Stimulated activated CD8-positive, alpha-beta memory T cell treated with anti-CD3 and anti-CD28 coated beads, Interleukin-12 subunit alpha, Interleukin-12 subunit beta, amount 100 ng/mL, for 4 hours (primary cell): ENCODE measurements around the gene SURF4.

Source experiments
- DNase-seq: peaks from one replicate; pipeline ENCODE4 v3.0.0-alpha.2; 2020; ENCODE audit warnings: low read depth

Gene SURF4

DNA sequence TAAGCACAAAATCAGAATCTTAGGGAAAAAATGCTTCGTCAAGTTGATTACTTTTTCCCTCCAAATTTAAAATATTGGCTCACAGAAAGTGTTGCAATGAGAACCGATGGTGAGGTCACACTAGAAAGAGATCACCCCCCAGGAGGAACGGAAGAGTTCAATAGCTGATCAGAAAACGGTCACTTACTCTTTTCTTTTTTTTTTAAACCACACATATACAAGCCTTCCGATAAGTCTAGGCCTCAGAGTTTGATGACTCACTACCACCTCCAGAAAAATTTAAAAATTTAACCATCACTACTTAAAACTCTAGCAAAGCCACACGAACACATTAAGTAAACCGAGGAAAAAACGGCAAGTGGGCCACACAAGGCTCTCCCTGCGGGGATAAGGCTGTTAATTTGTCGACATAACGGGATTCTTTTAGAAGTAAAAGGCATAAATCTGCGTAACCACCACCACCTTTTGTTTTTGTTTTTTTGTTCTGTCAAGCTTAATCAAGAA is 1.2 kb downstream of the SURF4 start:
- DNase-seq, result no peak

DNA sequence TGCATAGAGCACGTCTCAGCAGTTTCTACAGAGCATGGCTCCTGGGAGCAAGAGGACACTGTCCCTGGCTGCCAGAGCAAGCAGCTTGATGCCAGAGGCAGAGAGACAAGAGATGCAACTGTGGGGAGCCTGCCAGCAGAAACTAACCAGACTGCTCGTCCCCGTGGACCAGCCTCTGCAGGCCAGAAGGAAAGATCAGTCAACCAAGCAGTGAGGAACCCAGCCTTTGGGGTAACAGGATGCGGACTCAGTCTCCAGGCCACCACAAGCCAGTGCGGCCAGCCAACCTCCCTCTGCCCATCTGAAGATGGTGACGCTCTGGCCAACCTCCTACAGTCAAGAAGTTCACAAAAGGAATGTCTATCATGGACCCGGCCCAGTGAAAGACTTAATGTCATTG is 3.7 kb downstream of the SURF4 start:
- DNase-seq, result no peak

DNA sequence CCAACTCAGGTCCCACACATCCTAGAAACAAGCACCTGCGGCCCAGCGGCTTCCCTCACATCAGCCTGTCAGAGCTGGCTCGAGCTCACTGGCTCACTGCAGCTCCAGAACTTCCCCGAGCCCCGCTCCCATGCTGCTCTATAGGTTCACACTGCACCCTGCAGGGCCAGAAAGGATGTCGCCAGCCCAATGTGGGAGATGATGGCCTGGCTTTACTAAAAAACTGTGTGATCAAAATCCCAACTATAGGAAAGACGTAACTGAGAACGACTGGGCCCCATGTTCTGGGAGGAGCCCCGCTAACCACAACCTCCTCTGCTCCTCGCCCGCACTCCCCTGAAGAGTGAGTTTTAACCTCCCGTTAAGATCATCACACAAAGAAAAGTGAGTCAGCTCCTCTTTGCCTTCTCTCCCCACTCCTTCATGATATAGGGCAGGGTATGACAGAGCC is 4.6 kb downstream of the SURF4 start:
- DNase-seq, result peak; percentile 57

DNA sequence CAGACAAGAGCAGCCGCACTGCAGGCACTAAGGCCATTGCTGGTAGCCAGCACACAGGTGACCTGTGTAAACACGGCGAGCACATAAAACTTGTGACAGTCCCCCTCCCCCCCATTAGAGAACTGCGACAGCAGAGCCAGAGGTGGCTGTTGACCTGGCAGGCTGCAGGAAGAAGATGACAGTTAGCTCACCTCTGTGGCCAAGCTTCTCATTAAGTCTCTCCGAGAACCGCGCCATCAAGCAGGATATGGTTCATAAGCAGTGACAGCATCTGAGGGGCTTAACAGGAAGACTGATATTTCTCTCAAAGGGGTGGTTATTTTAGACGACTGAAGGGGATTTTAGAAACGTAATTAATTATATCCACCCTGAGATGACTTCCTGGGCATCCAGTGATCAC is 5.2 kb downstream of the SURF4 start:
- no peak for DNase-seq

DNA sequence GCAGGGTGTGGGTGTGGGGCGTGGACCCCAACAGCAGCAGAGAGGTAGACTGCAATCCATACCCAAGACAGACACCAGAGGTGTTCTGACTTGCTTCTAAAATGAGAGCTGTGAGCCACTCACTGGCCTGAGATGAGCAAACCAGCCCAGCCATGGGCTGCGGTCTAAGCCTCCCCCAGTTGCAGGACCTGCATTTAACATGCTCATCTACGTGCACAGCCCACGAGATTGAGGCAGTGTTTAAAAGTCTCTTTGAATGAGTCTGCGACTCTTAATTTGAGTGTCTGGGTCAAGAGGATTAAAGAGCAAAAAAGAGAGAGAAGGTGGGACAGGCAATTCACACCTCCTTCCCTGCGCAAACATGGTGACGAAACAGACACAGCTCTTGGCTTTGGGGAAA is 5.9 kb downstream of the SURF4 start:
- no peak for DNase-seq

DNA sequence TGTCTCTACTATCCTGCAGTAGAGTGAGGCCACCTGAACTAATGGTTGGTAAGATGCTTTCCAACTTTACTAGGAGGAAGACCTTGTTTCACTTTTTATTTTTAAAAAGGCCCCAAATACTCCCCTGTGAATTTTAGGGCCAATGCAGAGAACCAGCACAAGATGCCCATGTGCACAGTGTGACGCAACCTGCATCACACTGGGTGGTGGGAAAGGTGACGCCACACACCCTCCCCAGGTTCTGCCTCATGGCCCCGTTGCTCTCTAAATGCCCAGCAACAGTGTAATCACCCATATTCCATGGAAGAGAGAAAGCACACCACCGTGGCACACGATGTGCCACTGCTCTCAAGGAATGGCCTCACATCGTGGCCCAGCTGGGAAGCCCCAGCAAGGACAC is 6.4 kb downstream of the SURF4 start:
- DNase-seq, result no peak

DNA sequence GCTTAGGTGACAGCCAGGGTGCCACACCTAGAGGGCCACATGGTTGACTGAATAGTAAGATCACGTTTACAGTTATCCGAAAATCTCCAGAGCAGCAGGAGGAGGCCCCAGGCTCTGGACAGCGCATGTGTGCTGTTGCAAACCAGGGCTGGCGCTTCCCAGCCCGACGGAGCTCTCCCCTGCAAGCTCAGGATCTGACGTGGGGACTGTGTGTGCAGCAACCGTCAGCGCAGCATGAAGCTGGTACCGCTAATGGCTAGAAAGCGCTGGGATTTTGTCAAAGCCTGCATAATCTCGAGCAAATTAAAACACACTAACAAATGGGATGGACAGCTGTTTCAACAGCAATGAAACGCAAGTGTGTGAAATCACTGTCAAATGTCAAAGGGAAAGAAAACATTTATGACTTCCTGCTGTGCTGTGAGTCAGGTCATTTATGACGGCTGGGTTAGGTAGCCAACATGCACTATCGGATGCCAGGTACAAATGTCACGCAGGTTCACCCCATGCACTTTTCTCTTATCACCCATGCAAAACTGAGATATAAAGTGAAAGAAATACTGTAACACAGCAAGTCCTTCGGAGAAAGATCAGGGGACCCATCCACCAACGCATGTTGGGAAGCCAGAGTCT is 7.5 kb downstream of the SURF4 start:
- DNase-seq, result no peak

DNA sequence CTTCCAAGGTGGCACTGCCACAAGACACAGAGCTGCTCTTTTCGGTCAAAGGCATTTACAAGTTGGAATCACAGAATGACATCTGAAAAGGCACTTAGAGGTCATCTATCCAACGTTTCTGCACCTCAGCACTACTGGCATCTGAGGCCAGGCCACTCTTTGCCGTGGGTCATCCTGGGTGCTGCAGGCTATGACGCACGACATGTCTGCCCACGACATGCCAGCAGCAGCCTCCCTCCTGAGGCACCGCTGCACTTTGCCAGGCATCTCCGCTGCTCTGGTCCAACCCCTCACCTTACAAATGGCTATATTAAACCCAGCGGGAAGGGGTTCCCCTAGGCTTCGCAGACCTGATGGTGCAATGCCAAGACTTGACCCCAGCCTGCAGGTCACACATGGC is 8.1 kb downstream of the SURF4 start:
- DNase-seq, result no peak

DNA sequence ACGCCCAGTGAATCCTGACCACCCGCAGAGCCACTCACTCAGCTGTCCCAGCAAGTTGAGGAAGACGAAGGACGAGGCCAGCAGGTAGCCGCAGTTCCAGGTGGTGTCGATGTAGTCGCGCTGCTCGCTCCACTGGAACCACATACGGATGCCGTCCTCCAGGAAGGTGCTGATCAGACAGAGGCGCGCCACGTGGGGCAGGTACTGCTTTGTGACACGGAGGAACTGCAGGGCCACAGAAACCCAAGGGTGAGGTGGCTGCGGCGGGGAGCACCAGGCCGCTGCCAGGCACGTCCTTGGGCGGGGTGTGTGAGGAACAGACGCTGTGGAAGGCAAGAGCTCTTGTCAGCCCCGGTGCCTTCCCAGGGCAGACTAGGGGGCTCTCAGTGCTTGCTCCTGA is 8.6 kb downstream of the SURF4 start:
- no peak for DNase-seq

DNA sequence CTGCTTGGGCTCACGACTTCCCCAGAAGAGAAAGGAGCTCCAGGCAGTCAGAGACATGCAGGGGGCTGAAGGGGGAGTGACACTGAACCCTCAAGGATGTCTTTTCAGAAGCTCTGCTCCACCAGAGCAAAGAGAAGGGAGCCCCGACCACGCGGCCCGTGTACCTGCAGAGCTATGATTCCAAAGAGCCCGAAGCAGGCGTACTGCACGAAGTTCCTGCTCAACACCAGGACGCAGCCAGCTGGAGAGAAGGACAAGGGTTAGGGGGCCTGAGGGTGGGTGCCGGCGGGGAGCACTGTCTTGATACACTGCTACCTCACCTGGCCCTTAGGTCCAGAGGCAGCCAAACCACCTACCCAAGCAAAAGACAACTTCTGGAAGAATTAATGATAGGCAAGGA is 9.4 kb downstream of the SURF4 start:
- no peak for DNase-seq

DNA sequence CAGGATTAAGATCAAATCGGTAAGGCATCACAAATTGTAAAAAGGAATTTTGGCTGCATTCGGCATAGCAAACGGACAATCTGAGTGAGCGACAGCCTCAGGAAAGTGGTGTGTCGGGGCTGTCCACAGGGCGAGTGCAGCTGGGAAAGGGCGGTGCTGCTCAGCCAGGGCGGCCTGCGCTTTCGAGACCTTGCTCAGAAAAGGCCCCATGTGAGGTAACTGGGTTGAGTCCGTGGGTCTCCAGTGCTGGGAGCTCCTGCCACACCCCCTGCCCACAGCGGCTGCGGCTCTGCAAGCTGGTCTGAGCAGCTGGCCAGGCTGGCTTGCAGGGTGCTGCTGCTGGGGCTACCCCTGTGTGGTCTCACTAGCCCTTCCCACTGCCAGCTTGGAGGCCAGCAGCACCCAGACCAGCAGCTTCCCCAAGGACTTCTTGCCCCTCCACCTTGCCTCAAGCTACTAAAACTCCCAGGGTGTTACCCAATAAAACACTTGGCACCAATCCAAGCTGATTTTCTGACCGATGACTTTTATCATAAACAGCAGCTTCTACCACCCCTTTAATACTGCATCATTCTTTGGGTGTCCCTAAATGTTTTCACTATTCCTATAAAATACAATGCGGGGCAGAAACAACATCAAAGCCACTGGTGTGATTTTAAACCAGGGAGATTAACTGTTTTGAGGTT is 13.4 kb downstream of the SURF4 start:
- no peak for DNase-seq

DNA sequence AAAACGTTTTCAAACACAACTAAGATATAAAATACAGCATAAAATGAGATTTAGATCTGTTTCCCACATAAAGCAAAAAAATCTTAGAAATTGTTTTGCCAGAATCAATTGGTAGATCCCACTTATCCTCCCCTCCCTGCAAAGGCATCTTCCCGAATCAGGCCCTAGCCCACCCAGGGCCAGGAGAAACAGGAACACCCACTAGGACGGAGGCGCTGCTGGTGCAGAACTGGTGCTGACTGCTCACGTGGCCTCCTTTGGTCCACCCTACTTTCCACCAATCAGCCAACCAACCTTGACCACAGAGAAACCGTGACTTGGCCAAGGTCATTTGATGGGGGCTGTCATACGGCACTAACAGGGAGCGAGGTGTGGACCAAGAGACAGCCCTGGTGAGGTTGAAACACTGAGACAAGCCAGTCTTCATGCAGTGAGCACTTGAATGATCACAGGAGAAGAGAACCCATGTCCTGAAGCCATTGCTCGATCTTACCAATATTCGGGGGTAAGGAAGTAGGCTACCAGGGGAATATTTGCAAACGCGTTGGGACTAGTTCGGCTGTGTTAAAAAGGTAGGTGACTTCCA is 14.3 kb downstream of the SURF4 start:
- DNase-seq, result no peak

DNA sequence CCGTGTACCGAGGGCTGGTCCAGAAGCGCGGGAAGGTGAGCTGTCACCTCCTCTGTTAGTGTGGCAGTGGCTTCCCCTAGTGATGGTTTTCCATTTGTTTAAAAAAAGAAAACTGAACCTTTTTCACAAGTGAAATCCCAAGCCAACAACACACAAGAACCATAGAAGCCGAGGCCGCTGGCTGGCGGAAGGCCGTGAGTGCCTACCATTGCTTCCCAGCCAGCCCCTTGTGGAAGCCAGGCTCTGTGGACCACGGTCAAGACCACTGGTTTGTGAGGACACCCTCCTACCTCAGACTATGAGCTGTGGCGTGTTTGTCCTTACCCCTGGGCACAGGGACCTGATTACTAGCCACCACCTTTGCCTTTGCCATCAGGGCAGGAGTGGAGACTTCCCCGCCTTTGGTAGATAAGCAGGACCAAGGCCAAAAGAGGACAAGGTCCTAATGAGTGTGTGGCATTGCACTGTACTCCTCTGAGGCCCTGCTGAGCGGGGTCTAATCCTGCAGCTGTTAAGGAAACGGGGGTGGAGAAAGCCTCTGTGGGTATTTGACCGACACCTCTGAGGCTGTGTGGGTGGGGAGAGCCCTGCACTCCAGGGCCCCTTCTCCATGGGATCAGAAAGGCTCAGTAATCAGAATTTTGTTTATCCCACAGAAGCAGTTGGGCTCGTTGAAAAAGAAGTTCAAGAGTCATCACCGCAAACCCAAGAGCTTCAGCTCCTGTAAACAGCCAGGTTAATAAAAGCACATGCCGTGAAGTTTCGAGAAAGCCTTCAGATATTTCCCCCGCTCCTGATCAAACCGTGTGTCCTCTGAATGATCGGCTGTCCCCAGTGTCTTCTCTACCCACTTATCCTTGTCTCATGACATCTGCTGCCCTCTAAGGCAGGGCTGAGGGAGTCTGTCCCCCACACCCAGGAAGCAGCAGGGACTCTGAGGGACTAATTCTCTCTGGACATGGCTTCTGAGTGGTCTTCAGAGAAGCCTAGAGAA is 15.2 kb downstream of the SURF4 start:
- DNase-seq, result no peak

DNA sequence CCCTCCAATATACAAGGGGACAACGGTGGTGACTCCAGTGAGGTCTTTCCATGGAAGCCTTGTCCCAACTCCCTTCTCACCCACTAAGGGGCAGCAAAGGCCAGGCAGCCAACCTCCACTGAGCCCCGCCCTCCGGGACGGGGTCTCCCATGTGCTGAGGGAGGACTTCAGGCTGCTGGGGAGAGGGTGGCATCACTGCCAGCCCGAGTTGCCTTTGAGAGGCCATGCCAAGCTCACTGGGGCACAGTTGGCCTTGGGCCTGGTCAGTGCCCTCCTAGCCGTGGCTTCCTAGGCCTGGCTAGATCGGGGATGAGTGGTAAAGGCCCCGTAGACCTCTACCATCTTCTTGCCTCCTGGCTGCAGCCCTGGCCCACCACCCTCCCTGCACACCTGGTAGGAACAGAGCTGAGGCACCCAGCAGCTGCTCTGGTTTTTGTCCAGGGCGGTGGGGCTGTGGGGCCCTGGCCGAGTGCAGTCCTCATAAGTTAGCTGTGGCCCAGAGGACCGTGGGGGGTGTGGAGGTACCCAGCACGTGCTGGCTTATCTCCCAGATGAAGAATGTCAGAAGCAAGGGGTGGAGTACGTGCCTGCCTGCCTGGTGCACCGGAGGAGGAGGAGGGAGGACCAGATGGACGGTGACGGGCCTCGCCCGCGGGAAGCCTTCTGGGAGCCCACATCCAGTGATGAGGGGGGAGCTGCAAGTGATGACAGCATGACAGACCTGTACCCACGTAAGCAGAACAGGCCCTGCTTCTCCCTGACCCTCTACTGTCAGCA is 16.3 kb downstream of the SURF4 start:
- DNase-seq, result no peak

DNA sequence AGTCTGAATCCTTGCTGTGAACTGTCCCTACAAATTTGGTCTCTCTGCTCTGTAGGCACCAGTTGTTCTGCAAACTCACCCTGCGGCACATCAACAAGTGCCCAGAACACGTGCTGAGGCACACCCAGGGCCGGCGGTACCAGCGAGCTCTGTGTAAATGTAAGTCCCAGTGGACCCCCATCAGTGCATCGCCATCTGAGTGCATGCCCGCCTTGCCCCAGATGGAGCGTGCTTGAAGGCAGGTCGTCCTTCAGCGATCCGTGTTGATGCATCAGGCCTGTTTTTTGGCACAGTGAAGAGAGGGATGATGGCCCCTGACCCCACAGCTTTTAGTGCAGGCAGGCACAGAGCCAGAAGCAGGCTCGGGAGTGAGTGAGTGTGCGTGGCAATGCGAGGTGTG is 18.2 kb downstream of the SURF4 start:
- DNase-seq, result no peak

DNA sequence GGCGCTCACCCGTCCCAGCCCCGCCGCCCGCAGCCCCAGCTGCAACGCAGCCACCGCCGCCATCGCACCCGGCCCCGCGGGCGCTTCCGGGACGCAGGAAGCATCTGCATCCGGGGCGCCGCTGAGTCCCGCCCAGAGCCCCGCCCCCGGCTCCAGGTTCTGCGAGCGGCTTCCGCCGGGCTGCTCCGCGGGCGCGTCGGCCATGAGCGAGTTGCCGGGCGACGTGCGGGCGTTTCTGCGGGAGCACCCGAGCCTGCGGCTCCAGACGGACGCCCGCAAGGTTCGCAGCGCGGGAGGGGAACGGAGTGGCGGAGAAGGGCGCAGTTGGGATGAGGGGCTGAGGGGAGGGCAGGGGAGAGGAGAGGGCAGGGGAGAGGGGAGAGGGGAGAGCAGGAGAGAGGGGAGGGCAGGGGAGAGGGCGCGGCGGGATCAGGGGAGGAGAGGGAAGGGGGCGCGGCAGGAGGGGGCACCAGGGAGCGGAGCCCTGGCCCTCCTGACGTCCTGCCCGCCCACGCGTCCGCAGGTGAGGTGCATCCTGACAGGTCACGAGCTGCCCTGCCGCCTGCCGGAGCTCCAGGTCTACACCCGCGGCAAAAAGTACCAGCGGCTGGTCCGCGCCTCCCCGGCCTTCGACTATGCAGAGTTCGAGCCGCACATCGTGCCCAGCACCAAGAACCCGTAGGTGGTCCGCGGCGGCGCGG is 19.3 kb downstream of the SURF4 start, which contains the start of the genes SURF1 and SURF2:
Gene SURF1, minus strand, starts transcription at position 97 of the 701 bp plus-strand sequence. Its CDS starts 34 bp downstream, at position 63.
Gene SURF2, plus strand, starts transcription at position 160 of the 701 bp plus-strand sequence. Its CDS starts 43 bp downstream, at position 203.
- DNase-seq, result peak; percentile 80

DNA sequence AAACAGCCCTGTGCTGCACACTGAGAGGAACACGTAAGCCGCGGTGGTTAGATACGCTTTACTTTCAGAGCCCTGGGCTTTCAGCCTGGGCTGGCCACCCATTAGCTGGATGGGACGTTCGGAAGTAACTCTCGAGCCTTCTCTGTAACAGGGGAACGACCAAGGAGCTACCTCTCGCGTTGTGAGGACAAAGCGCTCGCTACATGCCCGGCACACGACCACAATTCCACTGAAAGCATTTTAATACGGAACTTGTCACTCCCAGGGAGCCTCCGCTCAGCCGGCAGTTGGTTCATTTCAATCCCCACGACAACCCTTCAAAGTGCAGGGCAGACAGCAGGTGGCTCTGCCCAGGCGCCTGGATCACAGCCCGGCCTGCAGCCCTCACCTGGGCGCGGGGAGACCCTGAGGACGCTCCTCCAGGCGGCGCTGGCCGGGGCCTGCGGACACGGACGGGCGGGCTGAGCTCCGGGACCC is 19.9 kb downstream of the SURF4 start:
- DNase-seq, result no peak

DNA sequence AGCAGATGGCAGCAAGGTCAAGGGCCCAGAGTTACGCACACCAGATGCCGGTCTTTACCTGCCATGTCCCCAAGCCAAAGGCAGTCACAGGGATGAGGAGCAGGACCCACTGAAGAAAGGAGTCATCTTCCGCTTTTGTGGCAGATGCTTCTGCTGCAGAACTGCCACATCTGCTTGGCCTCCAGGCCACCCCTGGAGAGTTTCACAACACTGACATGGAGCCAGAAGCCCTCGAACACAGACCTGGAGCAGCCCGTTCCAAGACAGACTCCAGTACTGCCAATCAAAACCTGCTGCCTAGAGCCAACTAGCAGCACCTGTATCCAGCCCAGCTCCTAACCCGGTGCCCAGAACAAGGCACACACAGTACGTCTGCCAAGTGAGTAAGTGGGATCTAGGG is 21.1 kb downstream of the SURF4 start:
- no peak for DNase-seq

DNA sequence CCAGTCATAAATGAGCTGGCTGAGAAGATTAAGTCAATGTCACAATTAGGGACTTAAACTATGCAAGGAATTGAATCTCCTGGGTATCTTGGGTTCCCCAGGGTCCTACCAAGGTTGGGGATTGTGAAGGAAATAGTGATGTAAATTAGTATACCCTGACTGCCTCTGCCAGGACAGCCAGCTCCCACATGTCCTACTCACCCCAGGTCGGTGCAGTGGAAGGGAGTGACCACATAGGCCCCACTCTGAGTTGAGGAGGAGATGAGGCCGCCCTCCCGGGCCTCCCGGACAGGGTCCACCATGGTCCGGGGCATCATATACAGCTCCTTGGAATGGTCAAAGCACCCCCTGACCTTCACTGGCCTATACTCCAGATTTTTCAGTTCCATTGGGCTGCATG is 22.3 kb downstream of the SURF4 start:
- no peak for DNase-seq

DNA sequence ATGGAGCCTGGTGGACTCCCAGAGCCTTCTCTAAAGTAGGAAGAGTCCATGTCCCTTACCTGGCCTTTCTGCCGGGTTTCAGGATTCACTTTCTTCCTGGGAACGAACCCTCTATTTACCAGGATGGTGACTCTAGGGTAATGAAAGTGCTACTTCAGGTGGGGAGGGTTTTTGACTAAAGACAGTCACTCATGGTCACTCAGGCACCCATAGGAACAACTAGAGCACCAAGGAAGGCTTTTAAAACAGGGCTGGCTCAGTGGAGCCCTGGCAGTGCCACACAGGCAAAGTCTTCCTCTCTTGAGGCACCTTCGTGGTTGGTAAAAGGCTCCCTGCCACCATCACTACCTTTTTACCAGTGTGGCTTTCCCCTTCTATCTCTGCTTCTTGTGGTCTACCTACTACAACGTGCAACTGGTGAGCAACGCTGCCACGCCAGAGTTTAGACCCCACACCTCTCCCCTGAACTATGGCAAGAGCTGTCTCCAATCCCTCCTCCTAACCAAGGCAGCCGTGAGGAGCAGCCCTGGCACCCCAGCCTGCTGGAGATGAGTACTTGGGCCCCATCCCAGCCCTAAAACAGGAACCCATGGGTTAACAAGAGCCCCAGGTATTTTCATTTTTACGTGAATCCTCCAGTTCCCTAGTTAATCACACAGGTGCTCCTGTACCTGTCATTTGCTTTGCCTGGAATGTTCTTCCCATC is 23.1 kb downstream of the SURF4 start:
- DNase-seq, result no peak
